Activated CD8-positive, alpha-beta memory T cell treated with anti-CD3 and anti-CD28 coated beads for 36 hours (primary cell): Measurements from ENCODE around the gene FOXC2. TPM values are rescaled to one million over a fixed set of nuclear protein-coding genes. Genes with fewer than 3 reads are reported as not detected.
"Not testable (repeated sequence)": the region's sequence is repeated elsewhere in the genome, so short reads cannot be mapped to it uniquely, and the experiment has no call there.

Source experiments
- CTCF ChIA-PET: fragments of 350-600 bp; sonication (Branson Sonifier 250); formaldehyde crosslinking; loops from one replicate; lab custom pipeline; 2021; ENCODE audit warnings: antibody characterized with exemption; lab: Charles Lee
- POLR2A ChIA-PET: fragments of 350-600 bp; sonication (Branson Sonifier 250); formaldehyde crosslinking; loops from one replicate; lab custom pipeline; 2021; ENCODE audit warnings: antibody characterized with exemption; lab: Charles Lee
- total RNA-seq, 2 experiments: library from RNA; stranded (reverse); gene quantifications; one replicate each; pipeline ENCODE4 v1.2.3, GENCODE V29; 2021

FOXC2 gene
- total RNA-seq, 2 experiments from 2014 or later = not detected

GRCh38 chr16:86580063-86580790 is 13.6 kb downstream of the FOXC2 start:
- ChIA-PET CTCF (no interaction called here), POLR2A (no interaction called here)

GRCh38 chr16:86580791-86581170 is 14.2 kb downstream of the FOXC2 start:
- ChIA-PET CTCF (no interaction called here), POLR2A (no interaction called here)

- POLR2A ChIA-PET = no interaction called here
These were observed 14.8 kb downstream of the FOXC2 start for GRCh38 chr16:86581458-86581857.

GRCh38 chr16:86584071-86584685 is 17.5 kb downstream of the FOXC2 start:
- CTCF ChIA-PET = interaction anchor here (1.0 kb wide), 1 partner anchor 20 kb away, joined by 4 read pairs; no protein-coding TSS in a partner anchor
- POLR2A ChIA-PET = no interaction called here

More at GRCh38 chr16:86581458-86581857, 14.8 kb downstream of the FOXC2 start:
- CTCF ChIA-PET = no interaction called here

DNA sequence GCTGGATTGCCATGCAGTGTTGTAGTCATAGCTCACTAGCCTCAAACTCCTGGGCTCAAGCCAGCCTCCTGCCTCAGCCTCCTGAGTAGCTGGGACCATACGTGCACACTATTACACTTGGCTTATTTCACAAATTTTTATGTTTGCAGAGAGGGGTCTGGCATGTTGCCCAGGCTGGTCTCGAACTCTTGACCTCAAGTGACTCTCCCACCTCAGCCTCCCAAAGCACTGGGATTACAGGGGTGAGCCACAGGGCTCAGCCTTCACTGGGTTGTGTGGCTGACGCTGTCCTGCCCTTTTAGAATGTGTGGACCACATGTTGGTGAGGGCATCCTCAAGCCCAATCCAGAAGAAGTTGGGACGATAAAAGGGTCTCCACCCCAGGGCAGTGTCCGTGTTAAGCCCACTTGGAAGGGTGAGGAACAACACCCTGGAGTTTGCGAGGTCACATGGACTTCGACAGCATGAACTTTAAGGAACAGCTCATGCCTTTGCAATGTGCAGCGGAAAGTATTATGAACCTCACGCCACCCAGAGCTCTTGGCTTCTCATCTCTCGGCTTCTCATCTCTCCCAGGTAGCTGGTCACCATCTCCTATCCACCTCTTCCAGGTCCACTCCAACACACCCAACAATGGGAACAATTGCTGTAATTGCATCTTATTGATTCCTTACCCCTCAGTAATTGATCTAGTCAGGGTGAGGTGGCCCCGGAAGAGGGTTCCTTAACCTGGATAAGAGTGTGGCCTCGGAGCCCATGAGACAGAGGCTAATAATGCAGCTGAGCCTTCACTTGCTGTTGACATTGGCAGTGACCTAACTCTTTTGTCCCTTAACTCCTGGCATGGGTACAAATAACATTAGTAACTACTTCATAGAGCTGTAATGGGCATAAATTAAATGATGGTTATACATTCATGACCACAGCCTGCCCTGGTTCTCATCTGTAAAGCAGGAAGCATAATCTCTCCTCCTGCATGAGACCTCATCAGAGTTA is 18.4 kb downstream of the FOXC2 start:
- POLR2A ChIA-PET = no interaction called here
- CTCF ChIA-PET = interaction anchor here (1.0 kb wide), 1 partner anchor 21 kb away, joined by 4 read pairs; no protein-coding TSS in a partner anchor

- ChIA-PET CTCF (no interaction called here), POLR2A (no interaction called here)
These were observed 19.4 kb downstream of the FOXC2 start for GRCh38 chr16:86585821-86586611.

- ChIA-PET CTCF (no interaction called here), POLR2A (no interaction called here)
These were observed 20.9 kb downstream of the FOXC2 start for GRCh38 chr16:86587487-86587886.

GRCh38 chr16:86587955-86588354 is 21.3 kb downstream of the FOXC2 start:
- CTCF ChIA-PET = not testable (repeated sequence)

DNA sequence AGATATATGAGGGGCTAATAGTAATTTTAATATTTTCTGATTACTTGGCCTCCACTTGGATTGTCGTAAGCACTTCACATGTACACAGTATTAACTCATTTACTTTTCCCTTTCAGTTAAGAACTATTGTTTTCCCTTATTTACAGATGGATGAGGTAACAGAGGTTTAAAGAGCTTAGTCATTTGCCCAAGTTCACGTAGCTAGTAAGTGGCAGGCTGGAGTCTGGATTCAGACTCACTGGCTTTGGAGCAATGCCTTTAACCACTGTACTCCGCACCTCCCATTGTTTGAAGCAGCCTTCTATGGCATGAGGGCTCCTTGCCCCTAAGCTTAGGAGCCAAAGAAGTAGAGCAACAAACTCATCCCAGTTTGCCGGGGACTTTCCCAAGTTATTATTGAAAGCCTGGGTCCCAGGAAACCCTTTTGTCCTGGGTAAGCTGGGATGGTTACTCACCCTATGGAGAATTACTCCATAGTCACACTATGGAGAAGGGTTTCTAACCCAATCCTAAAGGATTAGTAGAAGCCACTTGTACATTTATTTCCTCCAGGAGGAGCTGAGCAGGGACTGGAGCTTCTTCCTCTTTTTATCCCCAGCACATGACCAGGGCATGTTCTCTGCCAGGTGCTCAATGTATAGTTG is 24.0 kb downstream of the FOXC2 start:
- ChIA-PET CTCF (no interaction called here), POLR2A (no interaction called here)

More at GRCh38 chr16:86587955-86588354, 21.3 kb downstream of the FOXC2 start:
- POLR2A ChIA-PET = not testable (repeated sequence)

GRCh38 chr16:86591270-86591669 is 24.6 kb downstream of the FOXC2 start:
- CTCF ChIA-PET = no interaction called here
- POLR2A ChIA-PET = no interaction called here

DNA sequence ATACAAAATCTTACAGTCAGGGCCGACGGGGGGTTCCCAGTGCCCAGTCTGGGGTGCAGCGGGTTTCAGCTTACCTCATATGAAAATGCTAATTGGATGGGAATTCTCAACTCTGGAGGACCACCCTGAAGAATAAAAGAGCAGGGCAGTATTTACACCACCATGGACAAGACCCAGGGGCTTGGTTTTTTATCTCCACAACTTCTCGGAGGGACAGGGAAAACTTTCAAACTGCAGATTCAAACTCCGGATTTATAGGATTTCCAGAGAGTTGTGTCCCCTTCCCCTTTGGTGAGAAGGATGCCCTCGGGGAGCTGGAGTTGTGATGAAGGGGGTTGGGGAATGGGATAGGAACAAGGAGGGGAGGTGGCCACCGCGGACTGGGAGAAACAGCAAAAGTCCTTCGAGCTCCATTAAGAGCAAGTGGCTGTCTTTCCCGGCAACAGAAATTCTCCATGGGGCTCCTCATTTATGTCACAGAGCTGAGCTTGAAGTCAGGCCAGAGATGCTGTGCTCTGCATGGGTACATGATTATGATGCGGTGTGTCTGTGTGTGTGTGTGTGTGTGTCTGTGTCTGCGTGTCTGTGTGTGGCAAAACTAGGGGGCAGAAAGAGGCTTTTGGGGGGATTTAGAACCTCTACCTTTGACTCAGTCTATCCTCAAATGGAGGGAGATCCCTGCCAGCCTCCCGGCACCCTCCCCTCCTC is 27.4 kb downstream of the FOXC2 start:
- ChIA-PET POLR2A (no interaction called here), CTCF (interaction anchor here (0.7 kb wide), 1 partner anchor 665 kb away, joined by 3 read pairs; no protein-coding TSS in a partner anchor)

- ChIA-PET CTCF (interaction anchor here (0.7 kb wide), 1 partner anchor 664 kb away, joined by 3 read pairs; no protein-coding TSS in a partner anchor), POLR2A (no interaction called here)
These were observed 28.1 kb downstream of the FOXC2 start for GRCh38 chr16:86594721-86595120.

DNA sequence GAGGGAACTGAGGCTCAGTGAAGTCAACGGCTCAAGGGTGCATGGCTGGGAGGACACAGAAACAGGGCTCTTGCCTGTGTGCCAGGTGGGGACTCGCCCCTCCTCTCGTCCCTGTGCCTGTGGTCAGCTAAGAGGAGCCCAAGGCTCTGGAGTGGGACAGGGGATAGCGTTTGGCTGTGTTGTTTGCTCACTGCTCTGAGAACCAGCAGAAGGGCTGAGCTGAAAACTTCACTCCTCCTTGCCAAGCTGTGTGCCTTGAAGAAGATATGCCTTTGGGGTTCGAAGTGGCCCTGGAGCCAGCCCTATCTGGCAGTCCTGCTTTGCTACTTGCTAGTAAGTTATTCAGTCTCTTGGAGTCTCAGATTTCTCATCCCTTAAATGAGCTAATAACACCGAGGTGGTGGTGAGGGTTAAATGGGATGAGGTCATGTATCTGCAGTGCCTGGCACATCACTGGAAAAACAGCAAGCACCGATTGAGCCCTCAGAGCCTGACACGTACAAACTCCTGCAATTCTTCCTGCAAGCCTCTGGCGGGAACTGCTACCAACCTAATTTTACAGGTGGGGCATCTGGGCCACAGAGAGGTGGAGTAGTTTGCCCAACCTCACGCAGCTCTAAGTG is 29.5 kb downstream of the FOXC2 start:
- ChIA-PET POLR2A (no interaction called here), CTCF (no interaction called here)

DNA sequence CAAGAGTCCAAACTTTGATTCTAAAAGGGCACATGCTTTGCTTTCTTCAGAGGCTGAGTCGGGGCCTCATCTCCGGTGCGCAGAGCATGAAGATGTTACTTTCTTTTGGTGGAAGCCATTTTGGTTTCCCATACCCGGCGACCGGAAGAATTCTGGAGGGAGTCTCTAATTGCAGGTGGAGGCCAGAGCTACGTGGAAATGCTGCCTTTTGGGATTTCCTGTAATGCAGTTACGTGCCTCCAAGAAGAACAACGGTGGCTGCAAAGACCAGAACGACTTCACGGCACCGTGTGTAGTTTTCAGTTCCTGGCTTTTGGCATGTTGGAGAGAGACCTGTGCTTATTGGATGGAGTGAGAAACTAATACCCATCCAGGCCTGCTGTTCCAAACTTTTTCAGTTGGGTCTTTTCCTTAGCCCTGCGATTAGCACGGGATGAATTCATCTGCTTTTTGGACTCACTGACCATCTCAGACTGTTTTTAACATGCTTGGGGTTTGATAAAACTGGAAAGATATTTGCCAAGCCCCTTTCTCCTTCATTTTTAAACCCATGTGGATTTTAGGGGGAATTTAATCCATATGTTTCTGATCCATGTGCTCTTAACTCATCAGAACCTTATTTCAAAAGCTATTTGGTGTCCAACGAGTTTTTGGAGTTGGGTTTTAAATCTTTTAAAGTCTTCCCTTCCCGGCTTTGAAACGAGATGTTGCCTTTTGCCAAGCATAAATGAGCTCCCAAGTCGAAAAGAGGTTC is 30.7 kb downstream of the FOXC2 start:
- ChIA-PET CTCF (no interaction called here), POLR2A (no interaction called here)

GRCh38 chr16:86597880-86598606 is 31.4 kb downstream of the FOXC2 start:
- ChIA-PET POLR2A (no interaction called here), CTCF (no interaction called here)
